ENCODE measurements around the gene TRIM69.
"Not testable (repeated sequence)": the region's sequence is repeated elsewhere in the genome, so short reads cannot be mapped to it uniquely, and the experiment has no call there.

Gene TRIM69

GRCh38 chr15:44753345-44753744 is 17.0 kb downstream of the TRIM69 start:
- DNase-seq, result no peak

DNA sequence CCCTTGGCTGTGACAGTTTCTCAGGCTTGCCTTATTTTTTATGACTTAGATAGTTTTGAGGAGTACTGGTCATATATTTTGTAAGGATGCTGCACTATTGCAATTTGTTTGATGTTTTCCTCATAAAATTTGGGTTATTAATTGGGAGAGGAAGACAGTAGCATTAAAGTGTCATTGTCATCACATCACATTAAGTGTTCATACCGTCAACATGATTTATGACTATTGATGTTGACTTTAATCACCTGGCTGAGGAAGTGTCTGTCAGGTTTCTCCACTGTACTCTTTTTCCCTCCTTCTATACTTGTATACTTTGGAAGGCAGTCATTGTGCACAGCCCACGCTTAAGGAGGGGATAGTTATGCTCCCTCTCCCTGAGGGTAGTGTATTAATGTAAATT is 26.9 kb downstream of the TRIM69 start:
- no peak for DNase-seq

GRCh38 chr15:44763848-44764247 is 27.5 kb downstream of the TRIM69 start:
- no peak for DNase-seq

- no peak for DNase-seq
Measured at GRCh38 chr15:44765036-44765435, 28.7 kb downstream of the TRIM69 start.

- DNase-seq, result no peak
Measured at GRCh38 chr15:44769521-44769920, 33.2 kb downstream of the TRIM69 start.

- not testable (repeated sequence) for DNase-seq
Measured at GRCh38 chr15:44770715-44771114, 34.4 kb downstream of the TRIM69 start.

DNA sequence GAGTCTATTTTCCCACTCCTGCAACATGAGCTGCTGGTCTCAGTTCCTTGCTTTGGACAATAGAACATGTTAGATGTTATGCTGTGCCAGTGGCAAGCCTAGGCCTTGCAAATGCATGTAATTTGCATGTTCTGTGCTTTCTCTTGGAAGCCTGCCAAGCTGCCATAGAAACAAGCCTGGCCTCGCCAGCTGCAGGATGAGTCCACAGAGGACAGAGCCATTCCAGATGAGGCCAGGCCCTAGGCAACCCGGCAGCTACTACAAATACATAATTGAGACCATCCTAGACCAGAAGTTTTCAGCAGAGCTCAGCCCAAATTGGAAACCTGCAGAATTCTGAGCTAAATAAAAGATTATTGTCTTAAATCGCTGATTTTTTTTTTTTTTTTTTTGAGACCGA is 39.6 kb downstream of the TRIM69 start:
- DNase-seq, result peak; percentile 33

DNA sequence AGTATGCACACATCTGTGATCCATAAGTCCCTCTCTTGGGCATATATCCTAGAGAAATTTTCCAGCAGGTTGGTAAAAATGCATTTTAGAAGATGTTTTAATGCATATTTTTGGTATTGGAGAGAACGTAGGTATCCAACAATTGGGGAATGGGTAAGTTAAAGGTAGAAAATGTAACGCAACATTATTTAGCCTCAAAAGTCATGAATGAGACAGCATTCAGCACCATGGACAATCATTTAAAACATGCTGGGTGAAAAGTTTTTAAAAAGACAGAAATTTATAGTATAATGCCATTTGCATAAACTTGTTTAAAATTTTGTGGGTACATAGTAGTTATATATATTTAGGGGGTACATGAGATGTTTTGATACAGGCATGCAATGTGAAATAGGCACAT is 43.4 kb downstream of the TRIM69 start:
- DNase-seq, result no peak

DNA sequence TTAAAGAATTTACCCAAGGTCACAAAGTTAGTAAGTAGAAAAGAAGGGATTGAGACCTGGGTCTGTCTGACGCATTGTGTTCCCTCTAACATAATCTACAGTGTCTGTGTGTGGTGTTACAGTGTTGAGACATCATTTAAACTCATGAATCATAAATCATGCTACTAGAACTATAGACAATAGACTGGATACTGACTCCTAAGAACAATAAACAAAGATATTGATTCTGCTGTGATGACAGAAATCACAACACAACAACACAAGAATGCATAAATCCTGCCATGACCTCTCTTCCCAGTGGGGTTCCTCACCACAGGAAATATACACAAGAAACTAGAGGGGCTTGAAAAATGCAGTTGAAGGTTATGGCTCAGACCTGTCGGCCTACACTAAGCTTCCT is 44.3 kb downstream of the TRIM69 start:
- DNase-seq, result no peak

DNA sequence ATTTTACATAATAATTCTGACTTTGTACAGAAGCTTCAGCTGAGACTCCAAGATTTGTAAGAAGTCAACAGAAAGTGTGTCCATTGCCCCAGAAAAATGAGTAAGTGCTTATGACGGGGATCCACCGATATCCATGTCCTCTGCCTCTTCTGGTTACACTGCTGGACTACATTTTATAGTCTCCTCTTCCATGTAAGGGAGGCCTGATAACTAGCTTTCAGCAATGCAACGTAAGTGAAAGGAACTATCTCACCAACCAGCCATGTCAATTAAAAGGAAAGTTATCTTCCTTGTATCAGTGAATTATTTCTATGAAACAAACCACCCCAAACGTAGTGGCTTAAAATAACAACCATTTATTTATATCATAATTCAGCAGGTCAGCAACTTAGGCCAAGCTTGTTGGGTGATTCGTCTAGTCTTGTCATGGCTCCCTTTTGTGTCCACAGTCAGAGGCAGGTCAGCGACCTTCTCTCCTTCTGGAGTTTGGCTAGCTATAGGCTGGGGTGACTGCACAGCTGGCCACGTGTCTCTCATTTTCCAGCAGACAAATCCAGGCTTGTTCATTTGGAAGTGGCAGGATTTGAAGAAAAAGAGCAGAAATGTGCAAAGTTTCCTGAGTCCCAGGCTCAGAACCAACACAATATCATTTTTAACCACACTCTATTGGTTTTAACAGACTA is 44.9 kb downstream of the TRIM69 start:
- DNase-seq, result no peak

DNA sequence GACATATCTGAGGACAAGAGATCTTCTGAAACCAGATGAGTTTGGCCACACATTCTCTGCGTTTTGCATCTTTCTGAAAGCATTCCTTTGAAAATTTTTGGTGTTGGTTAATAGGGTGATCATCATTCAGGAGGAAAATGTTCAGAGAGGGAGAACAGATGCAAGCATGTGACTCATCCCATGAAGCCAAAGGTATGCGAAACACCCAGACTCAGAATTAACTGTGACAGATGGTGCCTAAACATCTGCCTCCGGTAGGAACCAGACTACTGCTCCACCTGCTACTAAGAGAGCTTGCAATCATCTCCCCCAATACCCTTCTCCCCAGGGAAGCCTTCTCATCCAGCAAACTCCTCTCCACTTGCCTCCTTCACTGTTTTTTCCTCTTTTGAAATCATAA is 46.2 kb downstream of the TRIM69 start:
- DNase-seq, result peak; percentile 40

DNA sequence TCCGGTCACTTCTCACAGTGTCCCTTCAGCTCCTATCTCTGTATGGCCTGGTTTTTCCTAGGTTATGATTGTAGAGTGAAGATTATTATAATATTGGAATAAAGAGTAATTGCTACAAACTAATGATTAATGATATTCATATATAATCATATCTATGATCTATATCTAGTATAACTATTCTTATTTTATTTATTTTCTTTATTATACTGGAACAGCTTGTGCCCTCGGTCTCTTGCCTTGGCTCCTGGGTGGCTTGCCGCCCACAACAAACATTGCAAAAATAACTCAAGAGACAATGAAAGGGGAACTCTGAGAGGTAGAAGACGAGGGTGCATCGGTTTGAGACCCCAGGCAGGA is 48.6 kb downstream of the TRIM69 start:
- not testable (repeated sequence) for DNase-seq

DNA sequence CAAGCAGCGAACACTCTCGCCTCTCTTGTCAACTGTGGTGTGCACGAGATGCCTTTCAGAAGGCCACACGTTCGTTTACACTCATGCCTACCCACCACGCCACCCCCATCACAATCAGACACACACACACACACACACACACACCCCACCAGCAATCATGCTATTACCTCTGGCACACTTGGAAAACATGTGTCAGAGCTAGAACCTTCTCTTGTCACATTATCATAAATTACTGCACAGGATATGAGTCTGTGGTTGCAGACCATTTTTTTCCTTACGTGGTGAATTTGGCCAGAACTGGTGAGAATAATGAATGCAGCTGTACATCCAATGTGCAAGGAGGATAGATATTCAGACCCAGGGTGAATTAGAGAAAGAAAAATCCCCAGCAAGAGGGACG is 52.4 kb downstream of the TRIM69 start:
- no peak for DNase-seq

GRCh38 chr15:44790215-44790614 is 53.9 kb downstream of the TRIM69 start:
- DNase-seq, result no peak

DNA sequence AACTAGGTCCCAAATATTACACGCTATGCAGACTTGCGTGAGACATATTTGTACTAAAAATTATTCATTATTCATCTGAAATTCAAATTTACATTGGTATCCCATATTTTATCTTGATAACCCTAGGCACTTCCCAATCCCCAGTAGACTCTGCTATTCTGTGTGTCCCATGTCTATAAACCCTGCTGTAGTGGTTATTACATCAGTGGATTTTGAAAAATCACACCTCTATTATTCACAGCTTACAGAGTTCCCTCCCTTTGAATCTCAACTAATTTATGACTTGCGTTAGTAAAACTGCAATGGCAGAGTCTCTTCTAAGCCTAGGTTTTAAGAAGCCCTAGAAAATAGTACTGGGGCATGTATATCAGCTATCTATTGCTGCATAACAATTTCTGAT is 54.3 kb downstream of the TRIM69 start:
- DNase-seq, result no peak

DNA sequence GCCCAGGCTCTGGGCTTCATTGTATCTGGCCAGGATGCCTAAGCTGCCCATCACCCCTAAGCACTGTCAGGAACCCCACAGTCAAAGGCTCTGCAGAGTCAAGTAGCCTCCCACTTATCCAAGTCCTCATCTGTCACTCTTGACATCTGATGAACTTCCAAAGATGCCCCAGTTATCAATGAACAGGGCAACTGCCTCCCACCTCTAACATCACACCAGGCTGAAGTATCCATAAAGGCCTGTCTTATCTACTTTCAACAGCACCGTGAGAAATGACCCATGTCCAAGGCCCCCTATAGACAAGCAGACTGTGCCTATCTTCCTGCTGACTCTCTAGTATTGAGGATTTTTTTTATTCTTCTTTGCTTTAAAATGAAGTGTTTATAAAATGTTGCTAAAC is 56.4 kb downstream of the TRIM69 start:
- no peak for DNase-seq

DNA sequence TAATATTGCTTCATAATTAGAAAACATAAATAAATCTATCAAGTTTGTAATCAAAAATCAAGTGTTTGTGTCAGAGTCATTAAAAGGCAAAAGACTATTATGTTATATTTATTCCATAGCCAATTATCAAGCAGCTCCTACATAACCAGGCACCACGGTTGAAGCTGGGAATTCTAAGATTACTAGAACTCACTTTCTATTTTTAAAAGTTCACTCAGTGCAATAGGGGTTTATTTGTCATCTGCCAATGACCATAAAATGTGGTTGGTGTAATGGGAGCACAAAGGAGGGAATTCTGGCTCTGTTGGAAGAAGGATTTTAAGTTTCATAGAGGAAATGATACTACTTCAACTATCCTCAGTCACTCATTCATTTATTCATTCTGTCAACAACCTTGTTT is 57.7 kb downstream of the TRIM69 start:
- no peak for DNase-seq

GRCh38 chr15:44796508-44796907 is 60.2 kb downstream of the TRIM69 start:
- DNase-seq, result no peak

DNA sequence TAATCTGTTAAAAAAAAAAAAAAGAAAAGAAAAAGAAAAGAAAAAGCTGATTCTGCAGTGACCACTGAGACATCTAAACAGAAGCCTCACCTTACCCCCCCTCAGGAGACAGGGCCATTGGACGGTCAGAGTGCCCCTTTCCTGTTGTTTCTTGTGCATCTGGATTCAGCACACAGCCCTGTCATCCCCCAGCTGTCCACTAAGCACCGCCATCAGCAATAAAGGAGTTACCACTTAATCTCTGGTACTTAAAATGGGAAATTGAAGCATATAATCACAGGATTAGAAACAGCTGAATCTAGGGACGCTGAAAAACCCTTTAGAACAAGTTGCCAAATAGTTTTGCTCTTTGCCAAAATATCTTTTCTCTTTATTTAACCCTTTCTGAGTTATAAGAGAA is 62.5 kb downstream of the TRIM69 start:
- DNase-seq, result no peak

GRCh38 chr15:44801364-44801763 is 65.0 kb downstream of the TRIM69 start:
- DNase-seq, result no peak

- DNase-seq, result no peak
Measured at GRCh38 chr15:44801797-44802196, 65.5 kb downstream of the TRIM69 start.

DNA sequence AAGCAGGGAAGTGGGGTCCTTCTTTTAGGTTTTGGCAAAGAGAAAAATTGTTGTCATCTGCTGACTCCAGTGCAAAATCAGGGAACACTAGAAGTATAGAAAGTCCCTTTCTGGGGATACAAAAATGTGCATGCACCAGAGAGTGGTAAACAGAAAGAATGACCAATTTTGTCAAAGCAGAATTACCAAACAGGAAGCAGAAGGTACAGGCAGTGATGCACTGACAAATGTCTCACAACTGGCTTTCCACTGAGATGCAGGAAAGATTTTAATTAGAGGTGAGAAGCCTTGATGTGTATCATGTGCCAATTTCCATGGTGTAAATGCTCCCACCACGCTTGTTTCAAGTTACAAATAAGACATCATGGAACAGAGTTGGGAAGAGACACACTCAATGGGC is 66.0 kb downstream of the TRIM69 start:
- no peak for DNase-seq

GRCh38 chr15:44804298-44805046 is 68.1 kb downstream of the TRIM69 start:
- DNase-seq, result no peak

- no peak for DNase-seq
Measured at GRCh38 chr15:44808557-44808956, 72.2 kb downstream of the TRIM69 start.

DNA sequence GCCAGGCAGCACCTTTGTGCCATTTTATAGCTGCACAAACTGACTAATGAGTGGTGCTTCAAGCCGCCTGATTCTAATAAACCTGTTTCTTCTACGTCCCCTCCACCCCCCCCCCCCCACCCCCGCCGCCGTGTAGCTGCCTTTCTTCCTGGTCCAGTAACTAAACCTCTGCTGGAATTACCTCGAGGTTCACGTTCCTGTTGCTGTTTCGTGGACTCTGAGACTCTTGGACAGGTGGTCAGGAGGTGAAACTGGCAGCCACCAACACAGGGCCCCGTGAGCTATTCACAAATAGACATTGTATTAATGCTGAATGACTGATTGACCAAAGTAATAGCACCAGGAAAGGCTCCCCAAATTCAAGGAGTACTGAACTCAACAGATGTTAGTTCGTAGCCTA is 73.9 kb downstream of the TRIM69 start:
- DNase-seq, result no peak

All from NCI-H1694 (cell line).